Inferior parietal cortex (tissue), 1 donor: ENCODE results near the gene AP3M1.

Source experiments
- DNase-seq: peaks from one replicate; pipeline ENCODE4 v3.0.0-alpha.2; 2016; ENCODE audit errors: extremely low spot score

AP3M1 gene

GRCh38 chr10:74079936-74080590 is 70.6 kb downstream of the AP3M1 start:
- no peak for DNase-seq

GRCh38 chr10:74079028-74079935 is 71.3 kb downstream of the AP3M1 start:
- no peak for DNase-seq

GRCh38 chr10:74078037-74078436 is 72.6 kb downstream of the AP3M1 start:
- no peak for DNase-seq

- DNase-seq, result no peak
Observed at GRCh38 chr10:74077416-74077815, 73.2 kb downstream of the AP3M1 start.

- DNase-seq, result no peak
Observed at GRCh38 chr10:74076961-74077360, 73.7 kb downstream of the AP3M1 start.

- no peak for DNase-seq
Observed at GRCh38 chr10:74075906-74076305, 74.7 kb downstream of the AP3M1 start.

GRCh38 chr10:74072503-74072902 is 78.1 kb downstream of the AP3M1 start:
- DNase-seq, result no peak

GRCh38 chr10:74071157-74071556 is 79.5 kb downstream of the AP3M1 start:
- no peak for DNase-seq
